Activated CD4-positive, alpha-beta memory T cell treated with anti-CD3 and anti-CD28 coated beads, Interleukin-2, amount 10 ng/mL, durations not matched to agents 7 days and 5 days (primary cell): Measurements from ENCODE around the gene SOCS2. TPM values are rescaled to one million over a fixed set of nuclear protein-coding genes. Genes with fewer than 3 reads are reported as not detected.

Source experiments
- CTCF ChIA-PET: fragments of 350-600 bp; sonication (Branson Sonifier 250); formaldehyde crosslinking; loops from one replicate; lab custom pipeline; 2021; ENCODE audit warnings: antibody characterized with exemption, inconsistent platforms; lab: Charles Lee
- POLR2A ChIA-PET: fragments of 350-600 bp; sonication (Branson Sonifier 250); formaldehyde crosslinking; loops from one replicate; lab custom pipeline; 2021; ENCODE audit warnings: antibody characterized with exemption; lab: Charles Lee
- DNase-seq: peaks from one replicate; pipeline ENCODE4 v3.0.0-alpha.2; 2020
- H3K27ac Mint-ChIP-seq: one replicate; pipeline ENCODE4 v1.8.0; 2021; ENCODE audit warnings: mild to moderate bottlenecking, mixed read lengths
- H3K27me3 Mint-ChIP-seq: one replicate; pipeline ENCODE4 v1.8.0; 2021; ENCODE audit warnings: mixed read lengths
- H3K36me3 Mint-ChIP-seq: one replicate; pipeline ENCODE4 v1.8.0; 2021; ENCODE audit warnings: low read depth, mixed read lengths
- H3K4me1 Mint-ChIP-seq: one replicate; pipeline ENCODE4 v1.8.0; 2021; ENCODE audit warnings: mixed read lengths
- H3K4me3 Mint-ChIP-seq: one replicate; pipeline ENCODE4 v1.8.0; 2021; ENCODE audit warnings: mild to moderate bottlenecking, mixed read lengths
- H3K9me3 Mint-ChIP-seq: one replicate; pipeline ENCODE4 v1.8.0; 2021; ENCODE audit warnings: mixed read lengths
- total RNA-seq, 2 experiments: library from RNA; stranded (reverse); gene quantifications; one replicate each; pipeline ENCODE4 v1.2.3, GENCODE V29; 2021

Gene SOCS2
- total RNA-seq, 2 experiments from 2014 or later: 44.3 to 47.3 TPM

GRCh38 chr12:93583627-93584392, 11.3 kb downstream of the SOCS2 start:
- Mint-ChIP-seq H3K27me3 (no peaks in the 10 kb centered on the region), H3K4me3 (no peak overlapping the region), H3K4me1 (peaks cover 19% of the 10 kb centered on the region), H3K36me3 (peaks cover 39% of the 10 kb centered on the region), H3K27ac (no peak overlapping the region), H3K9me3 (no peaks in the 10 kb centered on the region)
- DNase-seq: no peak
- ChIA-PET POLR2A (no interaction called here), CTCF (interaction anchor here (1.1 to 1.7 kb wide), 4 partner anchors 14 to 518 kb away, joined by 3 to 5 read pairs (median 4); no protein-coding TSS in a partner anchor)

GRCh38 chr12:93585247-93585646, 12.8 kb downstream of the SOCS2 start:
- ChIA-PET CTCF (no interaction called here), POLR2A (interaction anchor here (0.6 kb wide), 1 partner anchor 712 kb away, joined by 3 read pairs; no protein-coding TSS in a partner anchor)
- no peaks in the 10 kb centered on the region for H3K9me3 Mint-ChIP-seq

GRCh38 chr12:93587611-93588010, 15.1 kb downstream of the SOCS2 start:
- Mint-ChIP-seq H3K27ac (no peak overlapping the region), H3K9me3 (no peaks in the 10 kb centered on the region), H3K27me3 (peaks cover 12% of the 10 kb centered on the region), H3K36me3 (peaks cover 5% of the 10 kb centered on the region), H3K4me3 (no peak overlapping the region), H3K4me1 (peaks cover 43% of the 10 kb centered on the region)
- DNase-seq: no peak
- CTCF ChIA-PET: interaction anchor here (0.6 to 1.1 kb wide), 4 partner anchors 180 to 532 kb away, joined by 3 to 5 read pairs (median 4); no protein-coding TSS in a partner anchor
- POLR2A ChIA-PET: interaction anchor here (0.8 kb wide), 1 partner anchor 14 kb away, joined by 3 read pairs; no protein-coding TSS in a partner anchor

More at GRCh38 chr12:93585247-93585646, 12.8 kb downstream of the SOCS2 start:
- H3K4me1 Mint-ChIP-seq: peaks cover 25% of the 10 kb centered on the region
- no peak for DNase-seq
- H3K27ac Mint-ChIP-seq: no peak overlapping the region
- peaks cover 24% of the 10 kb centered on the region for H3K36me3 Mint-ChIP-seq
- no peak overlapping the region for H3K4me3 Mint-ChIP-seq
- H3K27me3 Mint-ChIP-seq: peaks cover 3% of the 10 kb centered on the region

GRCh38 chr12:93589081-93589480, 16.6 kb downstream of the SOCS2 start:
- no peaks in the 10 kb centered on the region for H3K9me3 Mint-ChIP-seq
- H3K27me3 Mint-ChIP-seq: peaks cover 21% of the 10 kb centered on the region
- CTCF ChIA-PET: no interaction called here
- no peak overlapping the region for H3K4me3 Mint-ChIP-seq
- H3K27ac Mint-ChIP-seq: no peak overlapping the region
- POLR2A ChIA-PET: interaction anchor here (1.5 to 4.8 kb wide), 2 partner anchors 16 to 18 kb away, joined by 3 to 18 read pairs; partner anchors contain the start of gene SOCS2
- no peak for DNase-seq
- H3K36me3 Mint-ChIP-seq: peaks cover 2% of the 10 kb centered on the region
- H3K4me1 Mint-ChIP-seq: peaks cover 51% of the 10 kb centered on the region

- peak; percentile 52 for DNase-seq
- H3K27ac Mint-ChIP-seq: peak overlapping the region; percentile 61
- ChIA-PET POLR2A (interaction anchor here (0.6 to 4.8 kb wide), 5 partner anchors 16 to 149 kb away, joined by 3 to 18 read pairs (median 4); partner anchors contain the start of genes SOCS2 and UBE2N), CTCF (interaction anchor here (0.6 to 4.6 kb wide), 10 partner anchors 17 to 933 kb away, joined by 3 to 30 read pairs (median 4); no protein-coding TSS in a partner anchor)
- H3K4me1 Mint-ChIP-seq: peaks cover 51% of the 10 kb centered on the region
- H3K36me3 Mint-ChIP-seq: no peaks in the 10 kb centered on the region
- peaks cover 32% of the 10 kb centered on the region for H3K27me3 Mint-ChIP-seq
- H3K4me3 Mint-ChIP-seq: peak overlapping the region; percentile 87
- no peaks in the 10 kb centered on the region for H3K9me3 Mint-ChIP-seq
Observed at GRCh38 chr12:93591137-93591868, 18.8 kb downstream of the SOCS2 start.

- H3K36me3 Mint-ChIP-seq: no peaks in the 10 kb centered on the region
- H3K27me3 Mint-ChIP-seq: peaks cover 34% of the 10 kb centered on the region
- CTCF ChIA-PET: interaction anchor here (0.6 to 4.6 kb wide), 5 partner anchors 23 to 509 kb away, joined by 3 to 30 read pairs (median 6); no protein-coding TSS in a partner anchor
- H3K4me3 Mint-ChIP-seq: no peak overlapping the region
- POLR2A ChIA-PET: interaction anchor here (3.4 to 4.8 kb wide), 2 partner anchors 20 to 23 kb away, joined by 16 to 18 read pairs; partner anchors contain the start of gene SOCS2
- H3K27ac Mint-ChIP-seq: no peak overlapping the region
- H3K4me1 Mint-ChIP-seq: peaks cover 42% of the 10 kb centered on the region
- no peaks in the 10 kb centered on the region for H3K9me3 Mint-ChIP-seq
- DNase-seq: no peak
Observed at GRCh38 chr12:93592641-93593406, 20.3 kb downstream of the SOCS2 start.

GRCh38 chr12:93593843-93594242, 21.4 kb downstream of the SOCS2 start:
- Mint-ChIP-seq H3K36me3 (no peaks in the 10 kb centered on the region), H3K27me3 (peaks cover 39% of the 10 kb centered on the region), H3K4me1 (peaks cover 38% of the 10 kb centered on the region), H3K27ac (no peak overlapping the region), H3K4me3 (no peak overlapping the region), H3K9me3 (no peaks in the 10 kb centered on the region)
- no peak for DNase-seq
- POLR2A ChIA-PET: interaction anchor here (1.6 to 4.8 kb wide), 2 partner anchors 21 kb away, joined by 4 to 18 read pairs; partner anchors contain the start of gene SOCS2
- CTCF ChIA-PET: interaction anchor here (4.6 kb wide), 1 partner anchor 508 kb away, joined by 30 read pairs; no protein-coding TSS in a partner anchor

GRCh38 chr12:93594766-93595311, 22.4 kb downstream of the SOCS2 start:
- H3K4me3 Mint-ChIP-seq: no peak overlapping the region
- H3K27me3 Mint-ChIP-seq: peaks cover 36% of the 10 kb centered on the region
- H3K9me3 Mint-ChIP-seq: no peaks in the 10 kb centered on the region
- CTCF ChIA-PET: interaction anchor here (1.1 to 4.6 kb wide), 2 partner anchors 506 to 507 kb away, joined by 5 to 30 read pairs; no protein-coding TSS in a partner anchor
- H3K4me1 Mint-ChIP-seq: peaks cover 29% of the 10 kb centered on the region
- H3K27ac Mint-ChIP-seq: no peak overlapping the region
- DNase-seq: no peak
- POLR2A ChIA-PET: interaction anchor here (1.6 kb wide), 1 partner anchor 22 kb away, joined by 4 read pairs; the partner anchor contains the start of gene SOCS2
- H3K36me3 Mint-ChIP-seq: no peaks in the 10 kb centered on the region

- Mint-ChIP-seq H3K36me3 (no peaks in the 10 kb centered on the region), H3K27me3 (peaks cover 36% of the 10 kb centered on the region), H3K27ac (no peak overlapping the region), H3K9me3 (no peaks in the 10 kb centered on the region), H3K4me1 (peaks cover 25% of the 10 kb centered on the region), H3K4me3 (no peak overlapping the region)
- POLR2A ChIA-PET: interaction anchor here (1.6 kb wide), 1 partner anchor 22 kb away, joined by 4 read pairs; the partner anchor contains the start of gene SOCS2
- DNase-seq: no peak
- CTCF ChIA-PET: interaction anchor here (0.8 to 1.1 kb wide), 2 partner anchors 26 to 506 kb away, joined by 3 to 5 read pairs; no protein-coding TSS in a partner anchor
Observed at GRCh38 chr12:93595351-93595750, 22.9 kb downstream of the SOCS2 start.

- peaks cover 27% of the 10 kb centered on the region for H3K27me3 Mint-ChIP-seq
- peaks cover 8% of the 10 kb centered on the region for H3K4me1 Mint-ChIP-seq
- H3K27ac Mint-ChIP-seq: no peak overlapping the region
- ChIA-PET POLR2A (no interaction called here), CTCF (no interaction called here)
- no peaks in the 10 kb centered on the region for H3K36me3 Mint-ChIP-seq
- DNase-seq: no peak
- H3K4me3 Mint-ChIP-seq: no peak overlapping the region
- no peaks in the 10 kb centered on the region for H3K9me3 Mint-ChIP-seq
Observed at GRCh38 chr12:93597608-93598007, 25.1 kb downstream of the SOCS2 start.

GRCh38 chr12:93599192-93599591, 26.7 kb downstream of the SOCS2 start:
- CTCF ChIA-PET: interaction anchor here (0.5 to 0.7 kb wide), 3 partner anchors 14 to 530 kb away, joined by 3 read pairs; no protein-coding TSS in a partner anchor
- no peak overlapping the region for H3K4me3 Mint-ChIP-seq
- peaks cover 19% of the 10 kb centered on the region for H3K27me3 Mint-ChIP-seq
- no peaks in the 10 kb centered on the region for H3K4me1 Mint-ChIP-seq
- H3K9me3 Mint-ChIP-seq: no peaks in the 10 kb centered on the region
- DNase-seq: no peak
- no peaks in the 10 kb centered on the region for H3K36me3 Mint-ChIP-seq
- no peak overlapping the region for H3K27ac Mint-ChIP-seq
- POLR2A ChIA-PET: no interaction called here
